Ishikawa (cell line): ENCODE data around the gene B4GALT5.

Experiments
- CEBPB ChIP-seq: IDR thresholded peaks from 2 replicates; pipeline ENCODE4 v1.6.1; 2012
- CREB1 ChIP-seq: IDR thresholded peaks from 2 replicates; pipeline ENCODE4 v1.6.1; 2012; ENCODE audit warnings: low read depth
- EP300 ChIP-seq: IDR thresholded peaks from 2 replicates; pipeline ENCODE4 v1.6.1; 2012; ENCODE audit warnings: borderline replicate concordance
- FOXM1 ChIP-seq: IDR thresholded peaks from 2 replicates; pipeline ENCODE4 v1.6.1; 2012; ENCODE audit warnings: low read depth, borderline replicate concordance
- NFIC ChIP-seq: IDR thresholded peaks from 2 replicates; pipeline ENCODE4 v1.6.1; 2012
- RAD21 ChIP-seq: IDR thresholded peaks from 2 replicates; pipeline ENCODE4 v1.6.1; 2012; ENCODE audit warnings: low read depth
- TAF1 ChIP-seq: IDR thresholded peaks from 2 replicates; pipeline ENCODE4 v1.6.1; 2012; ENCODE audit warnings: low read depth, mild to moderate bottlenecking
- TCF12 ChIP-seq: IDR thresholded peaks from 2 replicates; pipeline ENCODE4 v1.6.1; 2012; ENCODE audit warnings: low read depth
- USF1 ChIP-seq: IDR thresholded peaks from 2 replicates; pipeline ENCODE4 v1.6.1; 2012
- YY1 ChIP-seq: IDR thresholded peaks from 2 replicates; pipeline ENCODE4 v1.6.1; 2012; ENCODE audit warnings: low read depth
- TF ChIP-seq, protein P1 (sequence below): IDR thresholded peaks from 2 replicates; pipeline ENCODE4 v1.6.1; 2012; ENCODE audit warnings: low read depth, mild to moderate bottlenecking
- TF ChIP-seq, protein P2 (sequence below): IDR thresholded peaks from 2 replicates; pipeline ENCODE4 v1.6.1; 2012

- TF ChIP-seq FOXM1 (no peak), RAD21 (no peak), YY1 (no peak), CEBPB (no peak), NFIC (no peak), EP300 (no peak), CREB1 (no peak), TCF12 (no peak), TAF1 (no peak), USF1 (no peak)
- TF ChIP-seq, protein P1, sequence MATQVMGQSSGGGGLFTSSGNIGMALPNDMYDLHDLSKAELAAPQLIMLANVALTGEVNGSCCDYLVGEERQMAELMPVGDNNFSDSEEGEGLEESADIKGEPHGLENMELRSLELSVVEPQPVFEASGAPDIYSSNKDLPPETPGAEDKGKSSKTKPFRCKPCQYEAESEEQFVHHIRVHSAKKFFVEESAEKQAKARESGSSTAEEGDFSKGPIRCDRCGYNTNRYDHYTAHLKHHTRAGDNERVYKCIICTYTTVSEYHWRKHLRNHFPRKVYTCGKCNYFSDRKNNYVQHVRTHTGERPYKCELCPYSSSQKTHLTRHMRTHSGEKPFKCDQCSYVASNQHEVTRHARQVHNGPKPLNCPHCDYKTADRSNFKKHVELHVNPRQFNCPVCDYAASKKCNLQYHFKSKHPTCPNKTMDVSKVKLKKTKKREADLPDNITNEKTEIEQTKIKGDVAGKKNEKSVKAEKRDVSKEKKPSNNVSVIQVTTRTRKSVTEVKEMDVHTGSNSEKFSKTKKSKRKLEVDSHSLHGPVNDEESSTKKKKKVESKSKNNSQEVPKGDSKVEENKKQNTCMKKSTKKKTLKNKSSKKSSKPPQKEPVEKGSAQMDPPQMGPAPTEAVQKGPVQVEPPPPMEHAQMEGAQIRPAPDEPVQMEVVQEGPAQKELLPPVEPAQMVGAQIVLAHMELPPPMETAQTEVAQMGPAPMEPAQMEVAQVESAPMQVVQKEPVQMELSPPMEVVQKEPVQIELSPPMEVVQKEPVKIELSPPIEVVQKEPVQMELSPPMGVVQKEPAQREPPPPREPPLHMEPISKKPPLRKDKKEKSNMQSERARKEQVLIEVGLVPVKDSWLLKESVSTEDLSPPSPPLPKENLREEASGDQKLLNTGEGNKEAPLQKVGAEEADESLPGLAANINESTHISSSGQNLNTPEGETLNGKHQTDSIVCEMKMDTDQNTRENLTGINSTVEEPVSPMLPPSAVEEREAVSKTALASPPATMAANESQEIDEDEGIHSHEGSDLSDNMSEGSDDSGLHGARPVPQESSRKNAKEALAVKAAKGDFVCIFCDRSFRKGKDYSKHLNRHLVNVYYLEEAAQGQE: no peak
- TF ChIP-seq, protein P2, sequence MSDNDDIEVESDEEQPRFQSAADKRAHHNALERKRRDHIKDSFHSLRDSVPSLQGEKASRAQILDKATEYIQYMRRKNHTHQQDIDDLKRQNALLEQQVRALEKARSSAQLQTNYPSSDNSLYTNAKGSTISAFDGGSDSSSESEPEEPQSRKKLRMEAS: no peak
Observed at GRCh38 chr20:49637046-49637637, 76.5 kb downstream of the B4GALT5 start.
